Measurements from ENCODE around the gene NHEJ1. TPM values are rescaled to one million over a fixed set of nuclear protein-coding genes. Genes with fewer than 3 reads are reported as not detected.

NHEJ1 gene
- total and polyA plus RNA-seq, 8 donors: 3.9 to 8.7 (median 6.6) TPM

- Histone ChIP-seq H3K4me3 (peak overlapping the region in 1 of 4 donors; percentile 26), H3K9me3 (no peaks in the 10 kb centered on the region), H3K36me3 (no peaks in the 10 kb centered on the region), H3K4me1 (peaks cover 27 to 32% (median 28%) of the 10 kb centered on the region in 3 donors), H3K27ac (no peak overlapping the region), H3K27me3 (peaks cover 0 to 18% (median 3%) of the 10 kb centered on the region in 4 donors)
- intact Hi-C loops (cut with DNase I): loop anchor here (5.0 to 10.0 kb wide), 4 partner anchors 60 to 238 kb away; no protein-coding TSS in a partner anchor
- WGBS, 2 donors: 25 to 27% methylated on average over 40 of the region's 40 CpGs
- DNase-seq: peak in 4 of 6 donors; percentile 13 to 77 (median 49)
- TF ChIP-seq CTCF (IDR thresholded peaks at IDR 0.05): no peak
- no peak for FAIRE-seq
- ATAC-seq: no peak
Measured at GRCh38 chr2:219056896-219057708, 103.5 kb downstream of the NHEJ1 start.

- intact Hi-C loops (cut with DNase I): loop anchor here (5.0 to 10.0 kb wide), 4 partner anchors 61 to 238 kb away; no protein-coding TSS in a partner anchor
- peaks cover 0 to 14% (median 1%) of the 10 kb centered on the region in 4 donors for H3K27me3 ChIP-seq
- H3K4me1 ChIP-seq: peaks cover 27 to 32% (median 28%) of the 10 kb centered on the region in 3 donors
- no peak overlapping the region for H3K4me3 ChIP-seq
- no peaks in the 10 kb centered on the region for H3K9me3 ChIP-seq
- DNase-seq (peak in 3 of 6 donors; percentile 56 to 71 (median 60)), FAIRE-seq (no peak), ATAC-seq (no peak)
- no peaks in the 10 kb centered on the region for H3K36me3 ChIP-seq
- TF ChIP-seq CTCF (IDR thresholded peaks at IDR 0.05): no peak
- no peak overlapping the region for H3K27ac ChIP-seq
- WGBS, 2 donors: 50 to 53% methylated on average over 9 of the region's 9 CpGs
Measured at GRCh38 chr2:219056176-219056895, 104.3 kb downstream of the NHEJ1 start.

DNA sequence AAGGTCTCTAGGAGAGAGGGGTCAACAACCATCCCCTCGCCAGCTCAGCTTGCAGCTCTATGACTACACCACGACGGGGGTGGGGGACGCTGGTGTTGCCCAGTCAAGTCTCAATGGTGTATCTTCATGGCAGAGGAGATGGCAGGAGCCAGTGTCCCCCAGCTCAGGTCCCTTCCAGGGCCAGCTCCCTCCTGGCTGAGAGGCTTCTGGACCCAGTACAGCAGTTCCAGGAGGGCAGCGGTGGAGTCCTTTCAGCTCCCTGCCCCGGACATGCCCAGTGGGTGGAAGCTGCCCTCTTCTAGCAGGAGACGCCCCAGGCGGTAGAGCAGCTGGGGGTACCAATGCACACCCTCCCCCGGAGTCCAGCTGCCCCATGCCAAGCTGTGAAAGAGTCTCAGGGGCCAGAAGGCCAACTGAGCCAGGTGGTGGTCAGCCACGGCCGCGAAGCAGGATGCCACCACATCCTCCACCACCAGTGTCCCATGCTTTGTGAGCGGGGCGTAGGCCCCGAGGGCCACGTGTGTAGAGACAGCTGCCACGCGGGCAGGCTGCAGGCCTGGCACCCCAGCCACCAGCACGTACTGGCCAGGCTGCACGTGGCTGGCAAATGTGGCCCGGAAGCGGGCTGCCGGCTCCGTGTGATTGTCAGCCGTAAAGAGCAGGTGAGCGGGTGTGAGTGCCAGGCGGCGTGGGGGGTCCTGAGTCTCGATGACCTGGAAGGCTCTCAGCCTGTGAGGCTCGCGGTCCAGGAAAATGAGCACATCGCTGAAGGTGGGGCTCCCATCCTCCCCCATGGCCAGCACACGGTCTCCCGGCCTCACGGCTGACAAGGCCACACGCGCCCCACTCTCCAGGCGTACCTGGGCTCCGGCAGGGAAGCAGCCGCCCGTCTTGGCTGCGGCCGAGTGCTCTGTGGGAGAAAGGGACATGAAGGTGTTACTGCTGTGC lies 105.4 kb downstream of the NHEJ1 start:
- intact Hi-C loops (cut with DNase I): loop anchor here (5.0 to 10.0 kb wide), 4 partner anchors 62 to 240 kb away; no protein-coding TSS in a partner anchor
- peak in 1 of 6 donors; percentile 25 for DNase-seq
- Histone ChIP-seq H3K36me3 (no peaks in the 10 kb centered on the region), H3K27me3 (peaks cover 0 to 8% (median 1%) of the 10 kb centered on the region in 4 donors), H3K9me3 (no peaks in the 10 kb centered on the region), H3K4me1 (peaks cover 21 to 27% (median 25%) of the 10 kb centered on the region in 3 donors), H3K27ac (no peak overlapping the region), H3K4me3 (no peak overlapping the region)
- WGBS, 2 donors: 83 to 88% methylated on average over 43 of the region's 43 CpGs
- no peak for ATAC-seq
- no peak for TF ChIP-seq CTCF (IDR thresholded peaks at IDR 0.05)
- no peak for FAIRE-seq

GRCh38 chr2:219049282-219049681 lies 111.3 kb downstream of the NHEJ1 start:
- DNase-seq: peak in 1 of 6 donors; percentile 51
- no peak for FAIRE-seq
- intact Hi-C loops (cut with DNase I): no loop called here
- WGBS, 2 donors: 48 to 53% methylated on average over 6 of the region's 6 CpGs
- Histone ChIP-seq H3K4me3 (no peak overlapping the region), H3K27ac (no peak overlapping the region), H3K4me1 (no peaks in the 10 kb centered on the region), H3K36me3 (no peaks in the 10 kb centered on the region), H3K27me3 (peaks cover 0 to 4% (median 0%) of the 10 kb centered on the region in 4 donors), H3K9me3 (no peaks in the 10 kb centered on the region)
- peak; percentile 46 to 83 (median 66) for ATAC-seq
- no peak for TF ChIP-seq CTCF (IDR thresholded peaks at IDR 0.05)
